A549 (cell line): ENCODE measurements around the gene VCX3A. TPM values are rescaled to one million over a fixed set of nuclear protein-coding genes. Genes with fewer than 3 reads are reported as not detected.

Experiments used
- ATAC-seq, 2 experiments: fragments of 200-7000 bp in 1 of 2; fragments of >200 bp in 1 of 2; cut with Nextera tagmentation in 1 of 2; cut with Tn5 transposase in 1 of 2; 3 replicates each; pipeline versions ENCODE4 v1.8.0 to v1.9.1; 2018 to 2020; ENCODE audit warnings: mild to moderate bottlenecking in 1 of 2, moderate library complexity in 1 of 2
- CTCF ChIA-PET: fragments of 300-600 bp; sonication (Branson Sonifier 250); formaldehyde crosslinking; extraction: SDS; loops from one replicate; lab custom pipeline; 2021; ENCODE audit warnings: antibody characterized with exemption, inconsistent platforms; lab: Yijun Ruan, JAX
- POLR2A ChIA-PET: fragments of 350-600 bp; formaldehyde crosslinking; extraction: SDS; loops from one replicate; lab custom pipeline; 2021; ENCODE audit warnings: antibody characterized with exemption, inconsistent platforms; lab: Yijun Ruan, JAX
- DNase-seq, 2 experiments: peaks; one replicate each; pipeline versions ENCODE4 v3.0.0 to v3.0.0-alpha.2; 2011 to 2016; ENCODE audit warnings: low read depth in 1 of 2, low spot score in 1 of 2
- FAIRE-seq: peaks from 2 replicates; lab custom pipeline; 2011; peaks lifted over from hg19 to GRCh38; lab: Jason Lieb, UNC
- H3K27ac ChIP-seq, 2 experiments: fragments of >200 bp; sonication (Bioruptor Twin); formaldehyde crosslinking; 3 replicates each; pipeline ENCODE4 v1.5.1; 2016 to 2017
- H3K4me1 ChIP-seq: fragments of >200 bp; sonication (Bioruptor Twin); formaldehyde crosslinking; 3 replicates; pipeline ENCODE4 v1.6.1; 2016
- H3K4me2 ChIP-seq: fragments of >200 bp; sonication (Bioruptor Twin); formaldehyde crosslinking; 3 replicates; pipeline ENCODE4 v1.6.1; 2016
- H3K4me3 ChIP-seq: fragments of >200 bp; sonication (Bioruptor Twin); formaldehyde crosslinking; 3 replicates; pipeline ENCODE4 v1.5.1; 2016
- H3K9me3 ChIP-seq: fragments of >200 bp; sonication (Bioruptor Twin); formaldehyde crosslinking; 3 replicates; pipeline ENCODE4 v1.6.1; 2016
- BHLHE40 ChIP-seq: IDR thresholded peaks from 2 replicates; pipeline ENCODE4 v1.6.1; 2012; ENCODE audit warnings: low read depth, low read length, inconsistent platforms
- CEBPB ChIP-seq, 2 experiments: fragments of >200 bp in 1 of 2; sonication (Bioruptor Twin) in 1 of 2; formaldehyde crosslinking in 1 of 2; IDR thresholded peaks; 2 replicates each; pipeline ENCODE4 v1.6.1; 2012 to 2016
- ESRRA ChIP-seq: fragments of 150-350 bp; IDR thresholded peaks from 2 replicates; pipeline ENCODE4 v1.6.1; 2014; ENCODE audit warnings: mild to moderate bottlenecking, low read length, borderline replicate concordance
- FOXS1 ChIP-seq: fragments of 250-450 bp; sonication (Bioruptor Pico); IDR thresholded peaks from 2 replicates; pipeline ENCODE4 v1.5.0; 2020; ENCODE audit warnings: mild to moderate bottlenecking, moderate library complexity
- HMGXB4 ChIP-seq: fragments of 250-450 bp; sonication (Bioruptor Pico); IDR thresholded peaks from 2 replicates; pipeline ENCODE4 v1.5.0; 2021; ENCODE audit warnings: mild to moderate bottlenecking, moderate library complexity, borderline replicate concordance
- HOXB13 ChIP-seq: fragments of 250-450 bp; sonication (Bioruptor Pico); IDR thresholded peaks from 2 replicates; pipeline ENCODE4 v1.5.0; 2020; ENCODE audit warnings: low read depth, mild to moderate bottlenecking, moderate library complexity
- MAZ ChIP-seq: fragments of 150-350 bp; IDR thresholded peaks from 2 replicates; pipeline ENCODE4 v1.6.1; 2014; ENCODE audit warnings: antibody characterized with exemption, low read depth, low read length, borderline replicate concordance
- RCOR1 ChIP-seq: fragments of 150-350 bp; IDR thresholded peaks from 2 replicates; pipeline ENCODE4 v1.6.1; 2014; ENCODE audit warnings: antibody characterized with exemption, low read length, low read depth
- RNF2 ChIP-seq: fragments of 200-600 bp; sonication (generic); IDR thresholded peaks from 2 replicates; pipeline ENCODE4 v1.6.1; 2016; ENCODE audit warnings: low read depth, mild to moderate bottlenecking, antibody characterized with exemption, moderate library complexity, borderline replicate concordance
- WGBS: methylation state at CpG from one replicate; pipeline ENCODE4 v1.1.6; 2017; ENCODE audit errors: missing lambda C conversion rate; 5-methylcytosine and 5-hydroxymethylcytosine counted together
- polyA plus RNA-seq, 4 experiments: library from polyadenylated mRNA; depleted of rRNA in 3 of 4; stranded (reverse); fragments of >200 nt; fragmentation: RNase III in 1 of 4; extraction: RNeasy Plus Mini Kit Qiagen cat#74134 plus additional on column Dnase treatment in 1 of 4; gene quantifications; 2 replicates in 3 of 4; 3 replicates in 1 of 4; pipeline ENCODE4 v1.2.3, GENCODE V29; 2011 to 2017

The VCX3A gene
- polyA plus RNA-seq, 2 of the 4 experiments (the other 2 are of a cell fraction), result not detected

- H3K27ac ChIP-seq, result no peak overlapping the region
- DNase-seq, result no peak
- no peak for FAIRE-seq
- no peak for ATAC-seq
- ChIA-PET POLR2A (no interaction called here), CTCF (no interaction called here)
- no peak overlapping the region for H3K4me2 ChIP-seq
- WGBS, result 0% methylated on average over 1 of the region's 1 CpG
- H3K4me1 ChIP-seq, result no peaks in the 10 kb centered on the region
- no peak overlapping the region for H3K4me3 ChIP-seq
- H3K9me3 ChIP-seq, result no peaks in the 10 kb centered on the region
- TF ChIP-seq ESRRA (no peak), RCOR1 (no peak), CEBPB (IDR thresholded peaks at IDR 0.05) (no peak), HMGXB4 (CRISPR knock-in tag) (no peak), RNF2 (no peak)
Observed at GRCh38 chrX:6500719-6501118, 34.2 kb downstream of the VCX3A start.

- ChIA-PET POLR2A (no interaction called here), CTCF (no interaction called here)
- no peak for ATAC-seq
- Histone ChIP-seq H3K9me3 (no peaks in the 10 kb centered on the region), H3K4me1 (no peaks in the 10 kb centered on the region), H3K4me3 (no peak overlapping the region), H3K27ac (no peak overlapping the region), H3K4me2 (no peak overlapping the region)
- TF ChIP-seq HOXB13 (CRISPR knock-in tag), result no peak
- TF ChIP-seq MAZ, result no peak
- TF ChIP-seq FOXS1 (CRISPR knock-in tag), result no peak
- TF ChIP-seq BHLHE40, result no peak
- no peak for FAIRE-seq
- DNase-seq, result no peak
- WGBS, result 2% methylated on average over 2 of the region's 2 CpGs
Observed at GRCh38 chrX:6498324-6498723, 36.6 kb downstream of the VCX3A start.
